ENCODE results near the gene TRPV2. TPM values are rescaled to one million over a fixed set of nuclear protein-coding genes. Genes with fewer than 3 reads are reported as not detected.

The TRPV2 gene
- total RNA-seq (10 to 100 TPM in 3 of 4 donors, 1 to 10 TPM in 1; 7.1 to 19.6 (median 10.7) TPM), polyA plus RNA-seq (5.2 TPM)
- long read RNA-seq, donor 1, transcript TRPV2-201 (15 exons, 2,808 nt) = major isoform, 10 of 20 reads
- long read RNA-seq, donor 1, partial matches to known transcripts = 5 of 20 reads
- long read RNA-seq, donor 1, other reads (novel, unspliced or antisense) = 5 of 20 reads
- long read RNA-seq, donor 2, partial matches to known transcripts = 1 of 6 reads
- long read RNA-seq, donor 2, other reads (novel, unspliced or antisense) = 2 of 6 reads
- long read RNA-seq, donor 3, transcript TRPV2-201 (15 exons, 2,808 nt) = major isoform, 31 of 63 reads
- long read RNA-seq, donor 3, partial matches to known transcripts = 9 of 63 reads
- long read RNA-seq, donor 3, other reads (novel, unspliced or antisense) = 23 of 63 reads
- long read RNA-seq, donor 4, partial matches to known transcripts = 0 of 5 reads
- long read RNA-seq, donor 4, other reads (novel, unspliced or antisense) = 3 of 5 reads

DNA sequence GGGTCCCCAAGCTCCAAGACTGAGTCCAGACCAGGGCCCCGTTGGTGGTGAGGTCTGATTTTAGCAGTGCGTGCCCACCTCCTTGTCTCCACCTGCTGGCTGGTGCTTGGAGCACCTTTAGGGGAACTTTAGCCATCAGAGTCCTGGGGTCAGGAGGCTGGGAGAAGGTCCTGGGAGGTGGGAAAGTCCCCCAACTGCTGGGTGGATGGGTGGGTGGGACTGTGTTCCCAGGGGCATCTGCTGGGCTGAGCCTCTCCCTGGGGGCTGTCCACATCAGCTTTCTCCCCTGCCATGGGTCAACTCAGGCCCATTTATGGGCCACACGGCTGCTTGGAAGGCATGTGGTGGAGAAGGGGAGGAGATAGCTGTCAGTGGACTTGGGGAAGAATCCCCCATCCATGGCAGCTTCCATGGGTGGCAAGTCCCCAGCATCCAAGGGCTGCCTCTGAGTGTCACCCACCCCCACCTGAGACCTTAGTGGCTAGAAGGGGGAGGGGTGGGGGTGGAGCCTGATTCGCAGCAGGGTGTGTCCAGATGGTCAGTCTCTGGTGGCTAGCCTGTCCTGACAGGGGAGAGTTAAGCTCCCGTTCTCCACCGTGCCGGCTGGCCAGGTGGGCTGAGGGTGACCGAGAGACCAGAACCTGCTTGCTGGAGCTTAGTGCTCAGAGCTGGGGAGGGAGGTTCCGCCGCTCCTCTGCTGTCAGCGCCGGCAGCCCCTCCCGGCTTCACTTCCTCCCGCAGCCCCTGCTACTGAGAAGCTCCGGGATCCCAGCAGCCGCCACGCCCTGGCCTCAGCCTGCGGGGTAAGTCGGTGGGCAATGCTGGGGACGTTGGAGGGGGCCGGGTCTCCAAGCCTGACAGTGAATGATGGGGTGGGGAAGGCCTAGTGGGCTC lies at the start of gene TRPV2:
Gene TRPV2, plus strand, starts transcription at position 541 of the 894 bp plus-strand sequence. CDS start 2,098 bp downstream, outside the sequence.
- no peaks in the 10 kb centered on the region for H3K27me3 ChIP-seq (ENCODE audit: control insufficient read depth, insufficient read depth)
- ATAC-seq (peak; percentile 39 to 62), DNase-seq (peak; percentile 55 to 82 (median 80))
- peaks cover 16% of the 10 kb centered on the region for H3K4me1 ChIP-seq (ENCODE audit: control insufficient read depth, insufficient read depth, low read length)
- intact Hi-C loops (cut with DNase I) = no loop called here
- H3K4me3 ChIP-seq (ENCODE audit: low read length) = peak within 1 kb of the TSS; percentile 62
- H3K9me3 ChIP-seq (ENCODE audit: control insufficient read depth, low read length) = no peaks in the 10 kb centered on the region
- peak within 1 kb of the TSS; percentile 76 for H3K27ac ChIP-seq (ENCODE audit: low read length)
- 12% methylated on average over 21 of the region's 21 CpGs for WGBS

- no peak for DNase-seq
- peak in 1 of 2 donors; percentile 24 for ATAC-seq
- intact Hi-C loops (cut with DNase I) = no loop called here
- WGBS = 47% methylated on average over 5 of the region's 5 CpGs
- no peak overlapping the region for H3K27ac ChIP-seq (ENCODE audit: low read length)
- H3K4me3 ChIP-seq (ENCODE audit: low read length) = no peak overlapping the region
- no peaks in the 10 kb centered on the region for H3K27me3 ChIP-seq (ENCODE audit: control insufficient read depth, insufficient read depth)
- H3K9me3 ChIP-seq (ENCODE audit: control insufficient read depth, low read length) = no peaks in the 10 kb centered on the region
- H3K4me1 ChIP-seq (ENCODE audit: control insufficient read depth, insufficient read depth, low read length) = no peaks in the 10 kb centered on the region
Measured at GRCh38 chr17:16371742-16372141, 43.6 kb upstream of the TRPV2 start.

GRCh38 chr17:16374146-16374938 lies 41.0 kb upstream of the TRPV2 start:
- DNase-seq (no peak), ATAC-seq (peak; percentile 93 to 94)
- Histone ChIP-seq H3K27me3 (ENCODE audit: control insufficient read depth, insufficient read depth) (no peaks in the 10 kb centered on the region), H3K9me3 (ENCODE audit: control insufficient read depth, low read length) (no peaks in the 10 kb centered on the region), H3K27ac (ENCODE audit: low read length) (no peak overlapping the region), H3K4me1 (ENCODE audit: control insufficient read depth, insufficient read depth, low read length) (no peaks in the 10 kb centered on the region), H3K4me3 (ENCODE audit: low read length) (no peak overlapping the region)
- 74% methylated on average over 16 of the region's 16 CpGs for WGBS
- intact Hi-C loops (cut with DNase I) = no loop called here

DNA sequence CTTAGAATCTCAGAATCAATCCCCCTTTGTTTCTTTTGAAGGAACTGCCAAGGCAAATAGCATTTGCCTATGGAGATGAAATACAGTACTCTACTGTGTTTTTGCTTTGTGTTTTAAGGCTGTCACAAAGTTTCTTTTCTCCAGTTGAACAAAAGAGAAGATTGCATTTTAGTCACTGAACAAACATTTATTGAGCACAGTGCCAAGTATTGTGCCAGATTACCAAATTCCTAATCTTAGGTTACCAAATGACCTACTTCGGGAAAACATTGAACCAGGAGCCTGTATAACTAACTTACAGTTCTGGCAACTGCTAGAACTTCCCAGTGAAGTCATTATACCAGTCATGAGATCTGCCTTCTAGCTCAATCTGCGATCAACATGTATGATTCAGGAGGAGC lies 37.4 kb upstream of the TRPV2 start:
- intact Hi-C loops (cut with DNase I) = no loop called here
- H3K4me3 ChIP-seq (ENCODE audit: low read length) = no peak overlapping the region
- no peak overlapping the region for H3K27ac ChIP-seq (ENCODE audit: low read length)
- DNase-seq (no peak), ATAC-seq (no peak)
- WGBS = 66% methylated on average over 2 of the region's 2 CpGs
- no peaks in the 10 kb centered on the region for H3K4me1 ChIP-seq (ENCODE audit: control insufficient read depth, insufficient read depth, low read length)
- H3K9me3 ChIP-seq (ENCODE audit: control insufficient read depth, low read length) = no peaks in the 10 kb centered on the region
- H3K27me3 ChIP-seq (ENCODE audit: control insufficient read depth, insufficient read depth) = no peaks in the 10 kb centered on the region

- WGBS = 81% methylated on average over 17 of the region's 17 CpGs
Measured at GRCh38 chr17:16378636-16379282, 36.6 kb upstream of the TRPV2 start.

GRCh38 chr17:16379654-16380053 lies 35.7 kb upstream of the TRPV2 start:
- no peak for DNase-seq
- WGBS = 85% methylated on average over 8 of the region's 8 CpGs
- intact Hi-C loops (cut with DNase I) = no loop called here
- no peaks in the 10 kb centered on the region for H3K9me3 ChIP-seq (ENCODE audit: control insufficient read depth, low read length)
- no peaks in the 10 kb centered on the region for H3K27me3 ChIP-seq (ENCODE audit: control insufficient read depth, insufficient read depth)
- no peak for ATAC-seq
- no peak overlapping the region for H3K27ac ChIP-seq (ENCODE audit: low read length)
- H3K4me3 ChIP-seq (ENCODE audit: low read length) = no peak overlapping the region
- no peaks in the 10 kb centered on the region for H3K4me1 ChIP-seq (ENCODE audit: control insufficient read depth, insufficient read depth, low read length)

More at GRCh38 chr17:16378636-16379282, 36.6 kb upstream of the TRPV2 start:
- intact Hi-C loops (cut with DNase I) = no loop called here
- H3K4me1 ChIP-seq (ENCODE audit: control insufficient read depth, insufficient read depth, low read length) = no peaks in the 10 kb centered on the region
- no peak for DNase-seq
- no peaks in the 10 kb centered on the region for H3K27me3 ChIP-seq (ENCODE audit: control insufficient read depth, insufficient read depth)
- ATAC-seq = no peak
- H3K27ac ChIP-seq (ENCODE audit: low read length) = no peak overlapping the region
- H3K4me3 ChIP-seq (ENCODE audit: low read length) = no peak overlapping the region
- H3K9me3 ChIP-seq (ENCODE audit: control insufficient read depth, low read length) = no peaks in the 10 kb centered on the region

DNA sequence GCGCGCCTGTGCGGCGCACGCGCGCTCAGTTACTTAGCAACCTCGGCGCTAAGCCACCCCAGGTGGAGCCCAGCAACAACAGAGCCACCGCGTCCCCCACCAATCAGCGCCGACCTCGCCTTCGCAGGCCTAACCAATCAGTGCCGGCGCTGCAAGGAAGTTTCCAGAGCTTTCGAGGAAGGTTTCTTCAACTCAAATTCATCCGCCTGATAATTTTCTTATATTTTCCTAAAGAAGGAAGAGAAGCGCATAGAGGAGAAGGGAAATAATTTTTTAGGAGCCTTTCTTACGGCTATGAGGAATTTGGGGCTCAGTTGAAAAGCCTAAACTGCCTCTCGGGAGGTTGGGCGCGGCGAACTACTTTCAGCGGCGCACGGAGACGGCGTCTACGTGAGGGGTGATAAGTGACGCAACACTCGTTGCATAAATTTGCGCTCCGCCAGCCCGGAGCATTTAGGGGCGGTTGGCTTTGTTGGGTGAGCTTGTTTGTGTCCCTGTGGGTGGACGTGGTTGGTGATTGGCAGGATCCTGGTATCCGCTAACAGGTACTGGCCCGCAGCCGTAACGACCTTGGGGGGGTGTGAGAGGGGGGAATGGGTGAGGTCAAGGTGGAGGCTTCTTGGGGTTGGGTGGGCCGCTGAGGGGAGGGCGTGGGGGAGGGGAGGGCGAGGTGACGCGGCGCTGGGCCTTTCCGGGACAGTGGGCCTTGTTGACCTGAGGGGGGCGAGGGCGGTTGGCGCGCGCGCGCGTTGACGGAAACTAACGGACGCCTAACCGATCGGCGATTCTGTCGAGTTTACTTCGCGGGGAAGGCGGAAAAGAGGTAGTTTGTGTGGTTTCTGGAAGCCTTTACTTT lies 34.5 kb upstream of the TRPV2 start, which contains the start of gene UBB:
Gene UBB, plus strand, starts transcription at position 452 of the 856 bp plus-strand sequence. CDS start 817 bp downstream, outside the sequence.
- peak within 1 kb of the TSS; percentile 85 for H3K27ac ChIP-seq (ENCODE audit: low read length)
- ATAC-seq (peak; percentile 99), DNase-seq (peak; percentile 98 to 99 (median 98))
- H3K27me3 ChIP-seq (ENCODE audit: control insufficient read depth, insufficient read depth) = no peaks in the 10 kb centered on the region
- no peaks in the 10 kb centered on the region for H3K9me3 ChIP-seq (ENCODE audit: control insufficient read depth, low read length)
- under 1% methylated on average over 67 of the region's 67 CpGs for WGBS
- H3K4me3 ChIP-seq (ENCODE audit: low read length) = peak within 1 kb of the TSS; percentile 90
- intact Hi-C loops (cut with DNase I) = no loop called here
- no peaks in the 10 kb centered on the region for H3K4me1 ChIP-seq (ENCODE audit: control insufficient read depth, insufficient read depth, low read length)

GRCh38 chr17:16381496-16381820 lies 33.9 kb upstream of the TRPV2 start:
- H3K4me1 ChIP-seq (ENCODE audit: control insufficient read depth, insufficient read depth, low read length) = no peaks in the 10 kb centered on the region
- DNase-seq (no peak), ATAC-seq (no peak)
- H3K27ac ChIP-seq (ENCODE audit: low read length) = peak overlapping the region; percentile 85
- peak overlapping the region; percentile 90 for H3K4me3 ChIP-seq (ENCODE audit: low read length)
- H3K27me3 ChIP-seq (ENCODE audit: control insufficient read depth, insufficient read depth) = no peaks in the 10 kb centered on the region
- 2% methylated on average over 14 of the region's 14 CpGs for whole genome bisulfite sequencing
- intact Hi-C loops (cut with DNase I) = no loop called here
- no peaks in the 10 kb centered on the region for H3K9me3 ChIP-seq (ENCODE audit: control insufficient read depth, low read length)

DNA sequence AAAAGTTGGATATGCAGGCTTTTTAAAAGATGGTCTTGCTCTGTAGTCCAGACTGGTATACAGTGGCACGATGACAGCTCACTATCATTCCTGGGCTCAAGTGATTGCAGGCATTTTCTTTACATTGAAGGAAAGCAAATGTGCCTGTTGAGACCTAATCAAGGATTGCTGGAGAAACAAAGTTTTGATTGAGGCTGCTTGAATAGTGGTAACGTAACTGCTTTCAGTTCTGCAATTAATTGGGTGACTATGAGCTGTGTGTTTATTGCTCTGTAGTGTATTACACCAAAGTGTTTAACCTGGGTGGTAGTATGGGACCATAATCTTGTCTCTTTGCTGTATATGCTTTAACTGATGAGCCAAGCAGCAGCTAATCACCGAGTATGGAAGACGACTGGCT lies 32.2 kb upstream of the TRPV2 start:
- no peak for ATAC-seq
- Histone ChIP-seq H3K27ac (ENCODE audit: low read length) (no peak overlapping the region), H3K9me3 (ENCODE audit: control insufficient read depth, low read length) (no peaks in the 10 kb centered on the region), H3K4me1 (ENCODE audit: control insufficient read depth, insufficient read depth, low read length) (no peaks in the 10 kb centered on the region), H3K4me3 (ENCODE audit: low read length) (no peak overlapping the region), H3K27me3 (ENCODE audit: control insufficient read depth, insufficient read depth) (no peaks in the 10 kb centered on the region)
- DNase-seq = no peak
- WGBS = 60% methylated on average over 4 of the region's 4 CpGs
- intact Hi-C loops (cut with DNase I) = no loop called here

Data from right cardiac atrium (tissue), 5 donors.